A673 (cell line): ENCODE data around the gene S100G. TPM values are rescaled to one million over a fixed set of nuclear protein-coding genes. Genes with fewer than 3 reads are reported as not detected.
"Not testable (repeated sequence)": the region's sequence is repeated elsewhere in the genome, so short reads cannot be mapped to it uniquely, and the experiment has no call there.

ENCODE experiments used
- Bru-seq: library from RNA; stranded (reverse); fragments of 400-500 nt; gene quantifications from one replicate; lab custom pipeline; 2021; lab: Mats Ljungman, UMichigan
- BruChase-seq, 2 experiments: library from RNA; stranded (reverse); fragments of 400-500 nt; gene quantifications; one replicate each; lab custom pipeline; 2021; lab: Mats Ljungman, UMichigan
- BruUV-seq: library from RNA; stranded (reverse); fragments of 400-500 nt; replicated peaks from 2 replicates; lab custom pipeline; 2021; lab: Mats Ljungman, UMichigan
- CTCF ChIA-PET: fragments of 300-600 bp; sonication (Branson Sonifier 250); formaldehyde crosslinking; loops from one replicate; lab custom pipeline; 2022; ENCODE audit warnings: antibody characterized with exemption; lab: Charles Lee
- POLR2A ChIA-PET: fragments of 300-600 bp; sonication (Branson Sonifier 250); formaldehyde crosslinking; loops from one replicate; lab custom pipeline; 2022; ENCODE audit warnings: antibody characterized with exemption; ENCODE audit not compliant: low non-redundant PET; lab: Charles Lee
- DNase-seq: peaks from one replicate; pipeline ENCODE4 v3.0.0-alpha.2; 2015; ENCODE audit warnings: low spot score
- H3K27ac ChIP-seq: fragments of 200-600 bp; sonication (generic); 2 replicates; pipeline ENCODE4 v1.5.1; 2016; ENCODE audit warnings: mixed run types, low read depth, mild to moderate bottlenecking, mixed read lengths, antibody characterized with exemption, low read length; ENCODE audit not compliant: poor library complexity, severe bottlenecking
- H3K27me3 ChIP-seq: fragments of 200-600 bp; sonication (generic); replicated peaks from 2 replicates; pipeline ENCODE4 v1.6.1; 2017; ENCODE audit warnings: mixed run types, low read depth, mild to moderate bottlenecking, mixed read lengths, antibody characterized with exemption, low read length; ENCODE audit not compliant: insufficient read depth, poor library complexity
- H3K36me3 ChIP-seq: fragments of 200-600 bp; sonication (generic); 2 replicates; pipeline ENCODE4 v1.6.1; 2016; ENCODE audit warnings: mixed run types, mild to moderate bottlenecking, mixed read lengths, antibody characterized with exemption, low read length; ENCODE audit not compliant: insufficient read depth, poor library complexity, severe bottlenecking
- H3K4me1 ChIP-seq: fragments of 200-600 bp; sonication (generic); 2 replicates; pipeline ENCODE4 v1.6.1; 2017; ENCODE audit warnings: mixed run types, mild to moderate bottlenecking, mixed read lengths, antibody characterized with exemption, low read length; ENCODE audit not compliant: insufficient read depth, poor library complexity, severe bottlenecking
- H3K4me3 ChIP-seq: fragments of 200-600 bp; sonication (generic); 2 replicates; pipeline ENCODE4 v1.5.1; 2016; ENCODE audit warnings: low read depth, mixed run types, mild to moderate bottlenecking, mixed read lengths, low read length; ENCODE audit not compliant: poor library complexity, severe bottlenecking
- H3K9me3 ChIP-seq: fragments of 200-600 bp; sonication (generic); 2 replicates; pipeline ENCODE4 v1.6.1; 2016; ENCODE audit warnings: mixed run types, low read depth, mild to moderate bottlenecking, mixed read lengths, antibody characterized with exemption, low read length; ENCODE audit not compliant: poor library complexity, severe bottlenecking
- EZH2 ChIP-seq: fragments of 200-600 bp; sonication (generic); IDR thresholded peaks from 2 replicates; pipeline ENCODE4 v1.6.1; 2017; ENCODE audit warnings: borderline replicate concordance, low read depth, mild to moderate bottlenecking, mixed read lengths, antibody characterized with exemption, low read length; ENCODE audit not compliant: poor library complexity, severe bottlenecking
- intact Hi-C: fragments of 100-400 bp; cut with micrococcal nuclease; formaldehyde crosslinking; loops from one replicate; pipeline ENCODE4 v1.10.0; 2022; ENCODE audit not compliant: unreplicated experiment
- long read RNA-seq: library from polyadenylated mRNA; stranded (forward); transcript quantifications from one replicate; pipeline ENCODE4 v2.0.0, GENCODE V29; 2022
- total RNA-seq: library from RNA; stranded (reverse); gene quantifications from 2 replicates; pipeline ENCODE4 v1.2.3, GENCODE V29; 2021
- TF ChIP-seq, protein P1 (sequence below): fragments of 300-800, 200-600 bp; sonication (generic); conservative IDR thresholded peaks from 2 replicates; pipeline ENCODE4 v1.5.1; 2017; ENCODE audit warnings: low read depth, mild to moderate bottlenecking, antibody characterized with exemption, low read length, moderate library complexity, mixed read lengths

S100G gene
- total RNA-seq (not detected in 2 replicates), Bru-seq, nascent RNA (not detected), BruChase-seq, experiment 1, labeled RNA remaining after a 2-hour chase (not detected), BruChase-seq, experiment 2, labeled RNA remaining after a 6-hour chase (not detected)
- long read RNA-seq, partial matches to known transcripts, result 0 of 1 reads
- long read RNA-seq, other reads (novel, unspliced or antisense), result 1 of 1 reads

DNA sequence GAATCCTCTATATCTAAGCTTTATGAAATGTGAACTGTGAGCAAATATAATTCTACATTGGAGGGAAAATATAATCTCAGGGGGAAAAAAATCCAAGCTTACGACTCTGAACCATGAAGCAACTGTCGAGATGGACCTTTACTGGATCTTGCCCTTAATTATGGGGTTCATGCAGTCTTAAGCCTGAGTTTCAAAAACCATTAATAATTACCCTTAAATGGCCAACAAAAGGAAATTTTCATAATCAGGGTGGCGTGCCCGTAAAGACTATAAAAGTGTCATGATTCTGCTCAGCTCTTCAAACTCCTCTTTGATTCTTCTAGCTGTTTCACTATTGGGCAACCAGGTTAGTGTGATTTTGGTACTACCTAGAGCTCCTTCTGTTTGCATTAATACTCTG is at the start of gene S100G:
TSS of gene S100G (plus strand) at position 301 of the 400 bp plus-strand sequence. CDS start 849 bp downstream, outside the sequence.
- no peaks in the 10 kb centered on the region for H3K9me3 ChIP-seq
- no peak for TF ChIP-seq EZH2
- TF ChIP-seq, protein P1, sequence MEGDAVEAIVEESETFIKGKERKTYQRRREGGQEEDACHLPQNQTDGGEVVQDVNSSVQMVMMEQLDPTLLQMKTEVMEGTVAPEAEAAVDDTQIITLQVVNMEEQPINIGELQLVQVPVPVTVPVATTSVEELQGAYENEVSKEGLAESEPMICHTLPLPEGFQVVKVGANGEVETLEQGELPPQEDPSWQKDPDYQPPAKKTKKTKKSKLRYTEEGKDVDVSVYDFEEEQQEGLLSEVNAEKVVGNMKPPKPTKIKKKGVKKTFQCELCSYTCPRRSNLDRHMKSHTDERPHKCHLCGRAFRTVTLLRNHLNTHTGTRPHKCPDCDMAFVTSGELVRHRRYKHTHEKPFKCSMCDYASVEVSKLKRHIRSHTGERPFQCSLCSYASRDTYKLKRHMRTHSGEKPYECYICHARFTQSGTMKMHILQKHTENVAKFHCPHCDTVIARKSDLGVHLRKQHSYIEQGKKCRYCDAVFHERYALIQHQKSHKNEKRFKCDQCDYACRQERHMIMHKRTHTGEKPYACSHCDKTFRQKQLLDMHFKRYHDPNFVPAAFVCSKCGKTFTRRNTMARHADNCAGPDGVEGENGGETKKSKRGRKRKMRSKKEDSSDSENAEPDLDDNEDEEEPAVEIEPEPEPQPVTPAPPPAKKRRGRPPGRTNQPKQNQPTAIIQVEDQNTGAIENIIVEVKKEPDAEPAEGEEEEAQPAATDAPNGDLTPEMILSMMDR, result no peak
- no peaks in the 10 kb centered on the region for H3K4me1 ChIP-seq
- no peak within 1 kb of the TSS for H3K4me3 ChIP-seq
- no TSS peak for BruUV-seq
- H3K27ac ChIP-seq, result no peak within 1 kb of the TSS
- no peaks in the 10 kb centered on the region for H3K36me3 ChIP-seq
- POLR2A ChIA-PET, result no interaction called here
- no peak for DNase-seq
- intact Hi-C loops, result no loop called here
- CTCF ChIA-PET, result no interaction called here
- peaks cover 7% of the 10 kb centered on the region for H3K27me3 ChIP-seq

DNA sequence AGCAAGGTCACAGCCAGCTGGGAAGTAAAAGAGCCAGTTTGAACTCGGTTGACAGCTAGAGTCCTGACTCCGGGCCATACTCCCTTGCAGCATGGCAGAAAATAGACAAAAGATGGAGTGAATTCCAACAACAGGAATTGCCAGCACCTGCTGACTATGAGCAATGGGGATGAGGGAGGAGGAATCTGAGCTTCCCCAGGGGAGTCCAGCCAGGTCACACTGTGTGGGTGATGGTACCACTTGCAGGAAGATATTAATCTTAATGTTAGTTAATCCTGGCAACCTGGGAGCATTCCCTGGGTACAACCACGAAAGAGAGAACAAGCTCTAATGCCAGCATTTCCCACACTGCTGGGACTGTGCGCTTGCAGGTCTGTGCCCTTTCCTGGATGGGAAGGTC is 48.1 kb upstream of the S100G start:
- Histone ChIP-seq H3K4me1 (peaks cover 6% of the 10 kb centered on the region), H3K9me3 (no peaks in the 10 kb centered on the region), H3K4me3 (no peak overlapping the region), H3K36me3 (no peaks in the 10 kb centered on the region), H3K27me3 (no peaks in the 10 kb centered on the region), H3K27ac (no peak overlapping the region)
- intact Hi-C loops, result no loop called here
- no peak for DNase-seq
- CTCF ChIA-PET, result no interaction called here
- no peak for TF ChIP-seq EZH2
- TF ChIP-seq, protein P1, result no peak
- POLR2A ChIA-PET, result no interaction called here
- no TSS peak for BruUV-seq

- intact Hi-C loops, BruUV-seq, H3K27ac ChIP-seq, H3K36me3 ChIP-seq, H3K4me1 ChIP-seq, H3K27me3 ChIP-seq, H3K9me3 ChIP-seq, CTCF ChIA-PET, H3K4me3 ChIP-seq, POLR2A ChIA-PET, DNase-seq: not testable (repeated sequence)
These were observed 46.7 kb upstream of the S100G start for GRCh38 chrX:16603235-16603634.

DNA sequence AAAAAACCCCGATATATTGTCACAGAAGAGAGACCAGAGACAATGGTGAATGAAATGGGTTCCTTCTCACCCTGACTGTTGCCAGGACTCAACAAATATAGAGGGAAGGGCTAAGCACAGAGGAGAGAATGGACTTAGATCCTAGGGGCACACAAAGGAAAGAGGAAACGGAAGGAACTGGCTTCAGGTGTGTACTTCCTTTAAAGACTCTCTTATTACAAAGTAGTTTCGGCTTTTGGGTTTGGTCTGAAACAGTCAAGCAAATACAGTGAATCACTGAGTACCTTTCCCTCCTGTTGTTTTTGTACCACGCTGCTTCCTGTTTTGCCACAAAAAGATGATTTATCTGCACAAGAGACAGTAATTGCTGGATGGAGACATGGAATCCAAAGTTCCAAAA is 46.1 kb upstream of the S100G start:
- POLR2A ChIA-PET, result no interaction called here

More for the DNA sequence above, 46.1 kb upstream of the S100G start:
- intact Hi-C loops, result no loop called here
- no peaks in the 10 kb centered on the region for H3K36me3 ChIP-seq
- TF ChIP-seq EZH2, result no peak
- TF ChIP-seq, protein P1, result no peak
- no peaks in the 10 kb centered on the region for H3K9me3 ChIP-seq
- no peak overlapping the region for H3K27ac ChIP-seq
- no peak for DNase-seq
- CTCF ChIA-PET, result no interaction called here
- no peaks in the 10 kb centered on the region for H3K27me3 ChIP-seq
- H3K4me1 ChIP-seq, result peaks cover 6% of the 10 kb centered on the region
- BruUV-seq, result no TSS peak
- H3K4me3 ChIP-seq, result no peak overlapping the region
